Type B pancreatic cell (in vitro differentiated cells): ENCODE data around the gene FBH1. TPM values are rescaled to one million over a fixed set of nuclear protein-coding genes. Genes with fewer than 3 reads are reported as not detected.

Experiments
- DNase-seq: peaks from one replicate; pipeline ENCODE4 v3.0.0; 2021; ENCODE audit warnings: mixed read lengths; ENCODE audit not compliant: unreplicated experiment; ENCODE audit errors: extremely low spot score
- H3K27ac Mint-ChIP-seq: 2 replicates; pipeline ENCODE4 v1.8.0; 2021; ENCODE audit warnings: mild to moderate bottlenecking, mixed read lengths
- H3K27me3 Mint-ChIP-seq: 2 replicates; pipeline ENCODE4 v1.8.0; 2021; ENCODE audit warnings: mixed read lengths
- H3K36me3 Mint-ChIP-seq: 2 replicates; pipeline ENCODE4 v1.8.0; 2021; ENCODE audit warnings: mixed read lengths
- H3K4me1 Mint-ChIP-seq: one replicate; pipeline ENCODE4 v1.8.0; 2021; ENCODE audit warnings: mixed read lengths; ENCODE audit not compliant: unreplicated experiment
- H3K4me3 Mint-ChIP-seq: 2 replicates; pipeline ENCODE4 v1.8.0; 2021; ENCODE audit warnings: mild to moderate bottlenecking, mixed read lengths
- H3K9me3 Mint-ChIP-seq: 2 replicates; pipeline ENCODE4 v1.8.0; 2021; ENCODE audit warnings: mixed read lengths
- long read RNA-seq: library from polyadenylated mRNA; unstranded; transcript quantifications from one replicate; pipeline ENCODE4 v2.0.0, GENCODE V29; 2020
- total RNA-seq: library from RNA; stranded (reverse); gene quantifications from 2 replicates; pipeline ENCODE4 v1.2.1, GENCODE V29; 2021; ENCODE audit warnings: low replicate concordance
- TF ChIP-seq, protein P1 (sequence below): fragments of 200-600 bp; sonication (generic); conservative IDR thresholded peaks from 2 replicates; pipeline ENCODE4 v1.5.0; 2021; ENCODE audit warnings: antibody characterized with exemption, mild to moderate bottlenecking

The FBH1 gene
- total RNA-seq, result 73.0 TPM in 2 replicates
- long read RNA-seq, partial matches to known transcripts, result 42 of 50 reads
- long read RNA-seq, other reads (novel, unspliced or antisense), result 6 of 50 reads

DNA sequence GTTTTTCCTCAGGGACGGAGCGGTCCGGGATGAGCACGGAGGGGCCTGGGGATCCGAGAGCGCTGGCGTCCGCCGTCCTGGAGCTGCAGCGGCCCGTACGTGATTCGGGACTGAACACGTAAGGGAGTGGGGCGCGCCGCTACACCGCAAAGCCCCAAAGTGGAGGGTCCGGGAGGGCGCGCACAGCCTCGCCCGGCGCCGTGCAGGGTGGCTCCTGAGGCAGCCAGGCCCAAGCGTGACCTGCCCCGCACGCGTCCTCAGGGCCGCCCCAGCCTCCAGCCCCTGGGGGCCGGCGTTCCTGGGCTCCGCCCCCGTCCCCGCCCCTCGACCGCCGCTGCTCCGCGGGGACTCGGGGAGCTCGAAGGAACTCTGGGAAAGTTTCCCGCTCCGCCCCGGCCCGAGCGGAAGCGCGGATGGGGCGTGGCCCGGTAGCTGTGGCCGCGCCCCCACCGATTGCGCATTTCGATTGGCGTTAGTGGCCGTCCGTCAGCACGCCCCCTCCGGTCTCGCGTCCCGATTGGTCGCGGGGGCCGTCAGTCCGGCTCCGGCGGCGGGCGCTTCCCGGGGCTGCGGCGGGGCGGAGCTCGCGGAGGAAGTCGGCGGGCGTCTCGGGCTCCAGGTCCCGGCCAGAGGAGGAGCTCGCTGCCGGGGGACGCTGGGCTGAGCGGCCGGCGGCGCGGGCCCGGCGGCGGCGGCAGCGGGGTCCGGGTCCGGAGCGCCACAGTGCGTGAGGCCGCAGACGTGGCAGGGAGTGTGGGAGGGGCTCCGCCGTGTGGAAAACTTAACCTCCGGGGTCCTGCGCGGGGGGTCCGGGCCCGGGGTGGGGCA, at the start of gene FBH1, which contains the start of gene ANKRD16:
Gene FBH1, plus strand, starts transcription at position 620 of the 828 bp plus-strand sequence. Its CDS starts 103 bp downstream, at position 723.
Gene ANKRD16, minus strand, starts transcription at position 270 of the 828 bp plus-strand sequence. CDS start 539 bp downstream, outside the sequence.
- no peaks in the 10 kb centered on the region for H3K27me3 Mint-ChIP-seq
- peak within 1 kb of the TSS; percentile 82 for H3K27ac Mint-ChIP-seq
- H3K4me1 Mint-ChIP-seq, result peaks cover 48% of the 10 kb centered on the region
- DNase-seq, result peak; percentile 100
- H3K4me3 Mint-ChIP-seq, result peak within 1 kb of the TSS; percentile 98
- H3K9me3 Mint-ChIP-seq, result no peaks in the 10 kb centered on the region
- H3K36me3 Mint-ChIP-seq, result peaks cover 24% of the 10 kb centered on the region
- TF ChIP-seq, protein P1, sequence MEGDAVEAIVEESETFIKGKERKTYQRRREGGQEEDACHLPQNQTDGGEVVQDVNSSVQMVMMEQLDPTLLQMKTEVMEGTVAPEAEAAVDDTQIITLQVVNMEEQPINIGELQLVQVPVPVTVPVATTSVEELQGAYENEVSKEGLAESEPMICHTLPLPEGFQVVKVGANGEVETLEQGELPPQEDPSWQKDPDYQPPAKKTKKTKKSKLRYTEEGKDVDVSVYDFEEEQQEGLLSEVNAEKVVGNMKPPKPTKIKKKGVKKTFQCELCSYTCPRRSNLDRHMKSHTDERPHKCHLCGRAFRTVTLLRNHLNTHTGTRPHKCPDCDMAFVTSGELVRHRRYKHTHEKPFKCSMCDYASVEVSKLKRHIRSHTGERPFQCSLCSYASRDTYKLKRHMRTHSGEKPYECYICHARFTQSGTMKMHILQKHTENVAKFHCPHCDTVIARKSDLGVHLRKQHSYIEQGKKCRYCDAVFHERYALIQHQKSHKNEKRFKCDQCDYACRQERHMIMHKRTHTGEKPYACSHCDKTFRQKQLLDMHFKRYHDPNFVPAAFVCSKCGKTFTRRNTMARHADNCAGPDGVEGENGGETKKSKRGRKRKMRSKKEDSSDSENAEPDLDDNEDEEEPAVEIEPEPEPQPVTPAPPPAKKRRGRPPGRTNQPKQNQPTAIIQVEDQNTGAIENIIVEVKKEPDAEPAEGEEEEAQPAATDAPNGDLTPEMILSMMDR, result no peak

DNA sequence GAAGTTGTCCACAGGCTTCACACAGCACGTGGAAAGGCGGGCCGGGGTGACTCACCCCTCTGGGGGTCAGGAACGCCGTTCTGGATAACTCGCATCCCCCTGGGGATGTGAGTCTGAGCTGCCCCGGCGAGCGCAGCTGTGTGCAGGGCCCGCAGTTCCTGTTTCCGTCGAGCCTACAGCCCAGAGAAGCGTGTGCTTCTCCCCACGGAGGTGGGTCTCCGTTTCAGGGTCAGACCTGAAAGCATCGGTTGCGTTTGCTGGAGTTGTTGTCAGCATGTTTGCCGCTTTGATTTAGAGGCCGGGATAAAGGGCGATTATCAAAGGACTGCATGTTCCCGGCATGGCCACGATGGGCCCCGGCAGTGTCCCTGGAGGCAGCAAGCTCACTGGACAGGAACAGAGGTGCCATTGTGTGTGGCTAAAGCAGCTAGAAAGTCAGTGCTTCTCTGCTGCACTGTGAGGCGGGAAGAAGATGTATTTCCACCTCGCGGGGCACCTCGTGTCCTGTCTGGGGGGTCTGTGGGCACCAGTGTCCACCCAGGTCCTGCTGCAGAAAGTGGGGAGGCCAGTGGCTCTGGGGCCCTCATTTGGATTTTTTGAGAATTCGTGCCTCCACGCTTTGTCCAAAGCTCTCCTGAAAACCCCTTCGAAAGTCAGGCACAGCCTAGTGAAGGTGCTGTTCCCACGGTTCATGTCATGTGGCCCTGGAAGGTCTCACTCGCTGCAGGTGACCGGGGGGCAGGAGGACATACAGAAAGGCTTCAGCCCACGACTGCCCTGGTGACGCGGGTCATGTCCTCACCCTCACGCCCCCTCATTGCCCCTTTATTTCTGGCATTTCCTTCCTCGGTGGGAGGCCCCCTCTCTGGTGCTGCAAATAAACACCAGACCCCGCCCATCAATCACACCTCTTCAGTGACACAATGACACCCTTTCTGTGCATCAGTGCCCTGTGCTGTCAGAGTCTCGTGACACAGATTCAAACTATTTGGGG, 49.4 kb upstream of the FBH1 start:
- no peaks in the 10 kb centered on the region for H3K36me3 Mint-ChIP-seq
- H3K4me1 Mint-ChIP-seq, result peaks cover 16% of the 10 kb centered on the region
- no peak for DNase-seq
- no peak overlapping the region for H3K27ac Mint-ChIP-seq
- H3K27me3 Mint-ChIP-seq, result no peaks in the 10 kb centered on the region
- H3K4me3 Mint-ChIP-seq, result no peak overlapping the region
- H3K9me3 Mint-ChIP-seq, result no peaks in the 10 kb centered on the region
- TF ChIP-seq, protein P1, result no peak

DNA sequence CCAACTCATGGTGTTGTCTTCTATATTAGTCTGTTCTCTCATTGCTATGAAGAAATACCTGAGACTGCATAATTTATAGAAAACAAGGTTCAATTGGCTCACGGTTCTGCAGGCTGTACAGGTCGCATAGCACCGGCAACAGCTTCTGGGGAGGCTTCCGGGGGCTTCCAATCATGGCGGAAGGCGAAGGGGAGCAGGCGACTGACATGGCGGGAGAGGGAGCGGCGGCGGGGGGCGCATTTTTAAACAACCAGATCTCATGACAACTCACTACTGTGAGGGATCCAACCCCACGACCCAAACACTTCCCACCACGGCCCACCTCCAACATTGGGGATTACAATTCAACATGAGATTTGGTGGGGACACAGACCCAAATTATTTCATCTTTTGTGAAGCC, 48.1 kb upstream of the FBH1 start:
- Mint-ChIP-seq H3K9me3 (no peaks in the 10 kb centered on the region), H3K36me3 (no peaks in the 10 kb centered on the region), H3K4me3 (no peak overlapping the region), H3K27ac (no peak overlapping the region), H3K4me1 (peaks cover 22% of the 10 kb centered on the region), H3K27me3 (no peaks in the 10 kb centered on the region)
- TF ChIP-seq, protein P1, result no peak
- no peak for DNase-seq

DNA sequence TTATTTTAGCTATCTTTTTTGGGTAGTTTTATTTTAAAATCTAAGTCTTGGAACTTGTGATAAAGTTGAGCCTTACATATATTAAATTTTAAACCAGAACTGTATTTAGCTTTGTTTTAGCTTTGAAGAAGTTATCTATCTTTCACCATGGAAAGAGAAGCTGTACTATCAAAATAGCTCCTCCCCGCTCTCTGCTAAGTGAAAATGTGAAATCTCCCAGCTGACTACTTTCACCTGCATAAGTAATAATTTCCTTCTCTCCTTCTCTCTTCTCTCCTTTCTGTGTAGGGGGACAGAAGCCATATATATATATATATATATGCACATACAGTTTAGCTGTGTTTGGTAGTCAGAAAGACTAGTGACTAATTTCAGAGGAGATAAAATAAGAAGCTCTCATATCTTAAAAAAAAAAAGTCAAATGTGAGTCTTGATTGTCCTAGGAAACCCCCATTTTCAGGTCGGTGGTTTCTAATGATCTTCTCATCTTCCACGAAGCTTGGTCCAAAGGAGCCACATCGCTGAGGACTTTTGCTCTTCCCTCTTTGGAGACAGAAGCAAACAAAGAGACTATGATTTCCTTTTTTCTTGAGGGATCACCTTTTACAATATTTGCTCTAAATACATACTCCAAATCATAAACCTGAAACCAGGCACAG, 46.2 kb upstream of the FBH1 start:
- H3K27ac Mint-ChIP-seq, result no peak overlapping the region
- no peak for DNase-seq
- H3K27me3 Mint-ChIP-seq, result no peaks in the 10 kb centered on the region
- H3K4me1 Mint-ChIP-seq, result peaks cover 22% of the 10 kb centered on the region
- H3K36me3 Mint-ChIP-seq, result no peaks in the 10 kb centered on the region
- TF ChIP-seq, protein P1, result no peak
- H3K9me3 Mint-ChIP-seq, result no peaks in the 10 kb centered on the region
- no peak overlapping the region for H3K4me3 Mint-ChIP-seq
